ENCODE results near the gene IL4R.

The IL4R gene

GRCh38 chr16:27315333-27316037 is 1.7 kb downstream of the IL4R start:
- no peak for DNase-seq (ENCODE audit: low read depth in 2 of 2)

GRCh38 chr16:27316038-27316680 is 2.4 kb downstream of the IL4R start:
- DNase-seq (ENCODE audit: low read depth in 2 of 2): no peak

GRCh38 chr16:27317320-27317719 is 3.5 kb downstream of the IL4R start:
- DNase-seq (ENCODE audit: low read depth in 2 of 2): no peak

- peak; percentile 24 to 38 for DNase-seq (ENCODE audit: low read depth in 2 of 2)
Observed at GRCh38 chr16:27317738-27318391, 4.1 kb downstream of the IL4R start.

GRCh38 chr16:27318392-27319256 is 4.8 kb downstream of the IL4R start:
- peak; percentile 42 to 57 for DNase-seq (ENCODE audit: low read depth in 2 of 2)

- no peak for DNase-seq (ENCODE audit: low read depth in 2 of 2)
Observed at GRCh38 chr16:27319257-27319965, 5.6 kb downstream of the IL4R start.

GRCh38 chr16:27320261-27321012 is 6.7 kb downstream of the IL4R start:
- DNase-seq (ENCODE audit: low read depth in 2 of 2): no peak

- DNase-seq (ENCODE audit: low read depth in 2 of 2): no peak
Observed at GRCh38 chr16:27321013-27321915, 7.5 kb downstream of the IL4R start.

GRCh38 chr16:27322858-27323780 is 9.3 kb downstream of the IL4R start:
- no peak for DNase-seq (ENCODE audit: low read depth in 2 of 2)

- no peak for DNase-seq (ENCODE audit: low read depth in 2 of 2)
Observed at GRCh38 chr16:27323781-27324561, 10.2 kb downstream of the IL4R start.

- no peak for DNase-seq (ENCODE audit: low read depth in 2 of 2)
Observed at GRCh38 chr16:27324851-27325301, 11.1 kb downstream of the IL4R start.

GRCh38 chr16:27325736-27326135 is 12.0 kb downstream of the IL4R start:
- DNase-seq (ENCODE audit: low read depth in 2 of 2): no peak

GRCh38 chr16:27326251-27326650 is 12.5 kb downstream of the IL4R start:
- DNase-seq (ENCODE audit: low read depth in 2 of 2): no peak

- peak in 1 of 2 donors; percentile 13 for DNase-seq (ENCODE audit: low read depth in 2 of 2)
Observed at GRCh38 chr16:27326738-27327585, 13.2 kb downstream of the IL4R start.

- no peak for DNase-seq (ENCODE audit: low read depth in 2 of 2)
Observed at GRCh38 chr16:27327586-27327915, 13.8 kb downstream of the IL4R start.

- DNase-seq (ENCODE audit: low read depth in 2 of 2): no peak
Observed at GRCh38 chr16:27328937-27329336, 15.2 kb downstream of the IL4R start.

Measured in stimulated activated CD8-positive, alpha-beta memory T cell treated with anti-CD3 and anti-CD28 coated beads, Interleukin-7, amount 100 ng/mL, for 4 hours (primary cell).